Ammon's horn (tissue), 1 donor: ENCODE measurements around the gene MIA.
"Not testable (repeated sequence)": the region's sequence is repeated elsewhere in the genome, so short reads cannot be mapped to it uniquely, and the experiment has no call there.

ENCODE experiments used
- DNase-seq: peaks from one replicate; pipeline ENCODE4 v3.0.0-alpha.2; 2016; ENCODE audit warnings: low spot score

MIA gene

DNA sequence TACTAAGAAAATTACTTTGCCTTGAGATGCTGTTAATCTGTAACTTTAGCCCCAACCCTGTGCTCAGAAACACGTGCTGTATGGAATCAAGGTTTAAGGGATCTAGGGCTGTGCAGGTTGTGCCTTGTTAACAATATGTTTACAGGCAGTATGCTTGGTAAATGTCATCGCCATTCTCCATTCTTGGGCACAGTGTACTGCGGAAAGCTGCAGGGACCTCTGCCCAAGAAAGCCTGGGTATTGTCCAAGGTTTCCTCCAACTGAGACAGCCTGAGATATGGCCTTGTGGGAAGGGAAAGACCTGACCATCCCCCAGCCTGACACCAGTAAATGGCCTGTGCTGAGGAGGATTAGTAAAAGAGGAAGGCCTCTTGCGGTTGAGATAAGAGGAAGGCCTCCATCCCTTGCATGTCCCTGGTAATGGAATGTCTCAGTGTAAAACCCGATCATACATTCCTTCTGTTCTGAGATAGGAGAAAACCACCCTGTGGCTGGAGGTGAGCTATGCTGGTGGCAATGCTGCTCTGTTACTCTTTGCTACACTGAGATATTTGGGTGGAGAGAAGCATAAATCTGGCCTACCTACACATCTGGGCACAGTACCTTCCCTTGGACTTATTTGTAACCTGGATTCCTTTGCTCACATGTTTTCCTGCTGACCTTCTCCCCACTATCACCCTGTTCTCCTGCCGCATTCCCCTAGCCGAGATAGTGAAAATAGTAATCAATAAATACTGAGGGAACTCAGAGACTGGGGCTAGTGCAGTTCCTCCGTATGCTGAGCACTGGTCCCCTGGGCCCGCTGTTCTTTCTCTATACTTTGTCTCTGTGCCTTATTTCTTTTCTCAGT lies 47.6 kb downstream of the MIA start:
- peak; percentile 57 for DNase-seq

DNA sequence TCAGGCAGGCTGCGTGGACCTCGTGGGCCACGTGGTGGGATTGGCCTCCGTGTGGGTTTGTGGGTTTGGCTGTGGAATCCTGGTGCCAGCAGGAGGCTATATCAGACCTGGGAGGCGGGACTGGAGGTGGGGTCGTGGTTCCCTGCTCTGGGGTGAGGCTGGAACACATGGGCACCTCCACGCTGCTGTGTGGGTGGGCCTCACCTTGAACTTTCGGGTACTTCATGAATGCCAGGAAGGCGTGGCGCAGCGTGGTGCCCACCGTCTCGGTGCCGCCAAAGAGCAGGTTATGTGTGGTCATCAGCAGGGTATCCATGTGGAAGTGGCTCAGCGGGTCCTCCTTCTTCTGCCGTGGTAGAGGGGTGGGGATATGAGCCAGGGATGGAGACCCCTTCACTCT lies 49.6 kb downstream of the MIA start:
- DNase-seq = not testable (repeated sequence)

DNA sequence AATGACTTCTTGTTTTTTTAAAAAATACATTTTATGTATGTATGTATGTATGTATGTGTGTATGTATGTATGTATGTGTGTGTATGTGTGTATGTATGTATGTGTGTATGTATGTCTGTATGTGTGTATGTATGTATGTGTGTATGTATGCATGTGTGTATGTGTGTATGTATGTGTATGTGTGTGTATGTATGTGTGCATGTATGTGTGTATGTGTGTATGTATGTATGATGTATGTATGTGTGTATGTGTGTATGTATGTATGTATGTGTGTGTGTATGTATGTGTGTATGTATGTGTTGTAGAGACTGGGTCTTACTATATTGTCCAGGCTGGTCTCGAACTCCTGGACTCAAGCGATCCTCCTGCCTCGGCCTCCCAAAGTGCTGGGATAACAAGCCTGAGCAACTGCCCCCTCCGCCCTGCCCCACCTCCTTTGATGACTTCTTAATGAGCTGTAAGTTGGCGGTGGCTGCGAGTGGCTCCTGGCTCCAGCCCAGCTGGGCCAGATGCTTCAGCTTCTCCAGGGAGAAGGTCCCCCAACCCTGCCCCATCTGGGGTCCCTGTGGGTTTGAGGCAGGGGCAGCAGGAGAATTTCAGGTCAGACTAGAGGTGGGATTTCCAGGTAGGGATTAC lies 50.3 kb downstream of the MIA start:
- not testable (repeated sequence) for DNase-seq

DNA sequence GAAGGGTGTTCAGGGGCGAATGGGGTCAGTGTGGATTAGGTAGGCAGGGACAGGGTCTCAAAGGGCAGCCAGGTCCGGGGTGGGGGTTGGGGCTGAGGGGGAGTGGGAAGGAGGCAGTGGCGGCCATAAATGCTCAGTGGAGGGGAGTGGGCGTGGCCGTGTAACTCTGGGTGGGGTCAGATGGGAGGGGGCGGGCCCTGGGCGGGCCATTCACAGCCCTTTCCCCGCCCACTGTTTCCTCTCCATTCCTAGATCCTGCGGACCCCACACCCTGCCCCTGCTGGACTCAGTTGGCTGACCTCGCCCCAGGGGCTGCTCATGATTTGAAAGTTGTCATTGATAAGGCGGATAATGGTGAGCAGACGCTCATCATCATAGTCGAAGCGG lies 51.0 kb downstream of the MIA start:
- not testable (repeated sequence) for DNase-seq

DNA sequence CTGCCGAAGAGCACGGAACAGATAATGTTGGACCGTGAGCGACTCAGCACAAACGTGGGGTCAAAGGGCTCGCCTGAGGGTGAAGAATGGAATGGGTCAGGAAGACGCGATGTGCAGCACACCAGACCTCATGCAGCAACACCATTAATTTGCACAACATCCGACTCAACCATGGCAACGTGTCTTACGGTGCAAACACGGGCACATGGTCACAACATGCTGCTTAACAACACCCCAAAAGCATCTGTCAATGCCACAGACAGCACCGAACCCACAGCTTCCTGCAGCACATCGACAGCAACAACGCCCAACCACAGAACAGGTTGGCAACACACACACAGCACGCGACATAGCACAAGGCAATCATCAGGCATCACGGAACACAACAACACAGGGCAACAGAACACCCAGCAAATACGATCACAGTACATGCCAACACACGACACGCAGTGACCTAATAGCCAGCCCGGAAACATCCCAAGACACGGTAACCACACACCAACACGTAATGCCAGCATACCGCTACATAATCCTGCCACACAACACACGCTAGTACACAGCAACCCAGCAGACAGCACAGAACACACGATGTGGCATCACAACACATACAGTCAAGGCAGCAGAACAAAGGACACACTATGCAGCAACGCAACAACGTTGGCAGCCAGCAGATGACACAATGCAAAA lies 51.5 kb downstream of the MIA start:
- peak; percentile 48 for DNase-seq
